Tibial nerve (tissue), 4 donors: ENCODE results near the gene CREB1. TPM values are rescaled to one million over a fixed set of nuclear protein-coding genes. Genes with fewer than 3 reads are reported as not detected.

ENCODE experiments used
- DNase-seq, 2 donors: peaks; one replicate each; pipeline ENCODE4 v3.0.0-alpha.2; 2019; ENCODE audit warnings: low spot score in 2 of 2
- H3K27ac ChIP-seq, 4 donors: fragments of 200-600 bp; sonication (generic) in 3 of 4; one replicate each; pipeline ENCODE4 v1.5.1; 2017 to 2019; ENCODE audit warnings: mild to moderate bottlenecking in 1 of 4
- H3K27me3 ChIP-seq, 2 donors: fragments of 200-600 bp; sonication (generic) in 1 of 2; one replicate each; pipeline versions ENCODE4 v1.5.1 to v1.6.0; 2017 to 2019
- H3K36me3 ChIP-seq, 3 donors: fragments of 200-600 bp; sonication (generic); one replicate each; pipeline ENCODE4 v1.5.1; 2018 to 2019
- H3K4me1 ChIP-seq, 4 donors: fragments of 200-600 bp; sonication (generic) in 3 of 4; one replicate each; pipeline ENCODE4 v1.5.1; 2017 to 2019
- H3K4me3 ChIP-seq, 4 donors: fragments of 200-600 bp; sonication (generic) in 3 of 4; one replicate each; pipeline ENCODE4 v1.5.1; 2017 to 2019; ENCODE audit warnings: mild to moderate bottlenecking in 1 of 4, moderate library complexity in 1 of 4
- H3K9me3 ChIP-seq, 4 donors: fragments of 200-600 bp; sonication (generic) in 3 of 4; one replicate each; pipeline ENCODE4 v1.5.1; 2017 to 2019
- EP300 ChIP-seq, 2 donors: sonication (generic); formaldehyde crosslinking; IDR thresholded peaks; one replicate each; pipeline ENCODE4 v1.6.1; 2017; ENCODE audit warnings: antibody characterized with exemption in 2 of 2, mild to moderate bottlenecking in 1 of 2
- POLR2A ChIP-seq, 2 donors: fragments of 450-650 bp; IDR thresholded peaks; one replicate each; pipeline ENCODE4 v1.6.1; 2017; ENCODE audit warnings: antibody characterized with exemption in 2 of 2, mild to moderate bottlenecking in 2 of 2, moderate library complexity in 2 of 2
- WGBS, 2 donors: methylation state at CpG; one replicate each; pipeline ENCODE4 v1.1.5; 2018; 5-methylcytosine and 5-hydroxymethylcytosine counted together
- total RNA-seq, 4 donors: library from RNA; depleted of rRNA; stranded (reverse); fragments of >200 nt; gene quantifications; one replicate each; pipeline ENCODE4 v1.1.0, GENCODE V29; 2016
- TF ChIP-seq, protein P1 (sequence below), 5 experiments: fragments of 200-600 bp in 3 of 5; fragments of 450-650 bp in 2 of 5; sonication (generic) in 3 of 5; IDR thresholded peaks; one replicate each; pipeline ENCODE4 v1.5.1; 2016 to 2019; ENCODE audit warnings: antibody characterized with exemption in 5 of 5, mild to moderate bottlenecking in 3 of 5, moderate library complexity in 2 of 5

Gene CREB1
- total RNA-seq, 4 donors from 2014 or later, result 28.9 to 67.7 (median 34.0) TPM

DNA sequence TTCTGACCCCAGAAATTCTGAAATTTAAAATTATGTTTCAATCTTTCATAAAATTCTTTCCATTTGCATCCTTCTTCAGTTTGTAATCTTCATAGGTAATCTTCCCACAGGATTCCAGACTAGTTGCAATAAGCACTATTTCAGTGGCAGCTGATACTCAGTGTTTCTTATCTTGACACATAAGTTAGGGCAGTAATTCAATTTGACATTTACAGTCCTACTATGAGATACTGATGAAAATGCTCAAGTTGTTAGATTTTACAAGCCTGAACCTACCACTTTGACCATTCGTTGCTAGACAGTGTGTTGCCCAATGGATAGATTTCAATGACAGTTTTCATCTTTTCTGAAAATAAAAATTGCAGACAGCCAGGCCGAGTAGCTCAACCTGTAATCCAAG is 85.1 kb downstream of the CREB1 start:
- Histone ChIP-seq H3K9me3 (no peaks in the 10 kb centered on the region), H3K36me3 (peaks cover 0 to 29% (median 0%) of the 10 kb centered on the region in 3 donors), H3K27ac (no peak overlapping the region), H3K4me1 (peaks cover 0 to 15% (median 3%) of the 10 kb centered on the region in 4 donors), H3K27me3 (no peaks in the 10 kb centered on the region), H3K4me3 (no peak overlapping the region)
- 94 to 98% methylated on average over 2 of the region's 2 CpGs for WGBS, 2 donors
- TF ChIP-seq, protein P1, sequence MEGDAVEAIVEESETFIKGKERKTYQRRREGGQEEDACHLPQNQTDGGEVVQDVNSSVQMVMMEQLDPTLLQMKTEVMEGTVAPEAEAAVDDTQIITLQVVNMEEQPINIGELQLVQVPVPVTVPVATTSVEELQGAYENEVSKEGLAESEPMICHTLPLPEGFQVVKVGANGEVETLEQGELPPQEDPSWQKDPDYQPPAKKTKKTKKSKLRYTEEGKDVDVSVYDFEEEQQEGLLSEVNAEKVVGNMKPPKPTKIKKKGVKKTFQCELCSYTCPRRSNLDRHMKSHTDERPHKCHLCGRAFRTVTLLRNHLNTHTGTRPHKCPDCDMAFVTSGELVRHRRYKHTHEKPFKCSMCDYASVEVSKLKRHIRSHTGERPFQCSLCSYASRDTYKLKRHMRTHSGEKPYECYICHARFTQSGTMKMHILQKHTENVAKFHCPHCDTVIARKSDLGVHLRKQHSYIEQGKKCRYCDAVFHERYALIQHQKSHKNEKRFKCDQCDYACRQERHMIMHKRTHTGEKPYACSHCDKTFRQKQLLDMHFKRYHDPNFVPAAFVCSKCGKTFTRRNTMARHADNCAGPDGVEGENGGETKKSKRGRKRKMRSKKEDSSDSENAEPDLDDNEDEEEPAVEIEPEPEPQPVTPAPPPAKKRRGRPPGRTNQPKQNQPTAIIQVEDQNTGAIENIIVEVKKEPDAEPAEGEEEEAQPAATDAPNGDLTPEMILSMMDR (IDR thresholded peaks at IDR 0.05), result no peak
- TF ChIP-seq EP300 (IDR thresholded peaks at IDR 0.05) (no peak), POLR2A (IDR thresholded peaks at IDR 0.05) (no peak)
- no peak for DNase-seq

DNA sequence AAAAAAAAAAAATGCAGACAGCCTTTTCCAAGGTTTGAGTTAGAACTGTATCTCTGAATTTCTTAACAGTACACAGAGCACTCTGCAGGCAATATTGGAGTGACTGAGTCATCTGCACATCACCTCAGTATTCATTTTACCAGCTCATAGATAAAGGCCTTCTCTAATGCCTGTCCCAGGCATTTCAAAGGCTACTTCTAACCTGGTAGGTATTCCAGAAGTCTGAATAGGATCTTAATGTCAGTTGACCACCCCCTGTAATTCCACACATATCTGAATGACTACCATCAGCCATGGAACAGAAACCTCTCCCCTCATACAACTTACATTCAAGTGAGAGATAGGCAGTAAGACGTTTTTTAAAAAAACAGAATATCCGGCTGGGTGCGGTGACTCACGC is 86.4 kb downstream of the CREB1 start:
- WGBS, 2 donors, result 80 to 90% methylated on average over 4 of the region's 4 CpGs
- Histone ChIP-seq H3K4me3 (no peak overlapping the region), H3K36me3 (peaks cover 0 to 29% (median 0%) of the 10 kb centered on the region in 3 donors), H3K9me3 (no peaks in the 10 kb centered on the region), H3K27me3 (no peaks in the 10 kb centered on the region), H3K27ac (peak overlapping the region in 2 of 4 donors; percentile 59 to 69), H3K4me1 (peaks cover 0 to 15% (median 3%) of the 10 kb centered on the region in 4 donors)
- no peak for DNase-seq
- TF ChIP-seq POLR2A (IDR thresholded peaks at IDR 0.05) (no peak), EP300 (IDR thresholded peaks at IDR 0.05) (no peak)
- TF ChIP-seq, protein P1 (IDR thresholded peaks at IDR 0.05), result no peak

DNA sequence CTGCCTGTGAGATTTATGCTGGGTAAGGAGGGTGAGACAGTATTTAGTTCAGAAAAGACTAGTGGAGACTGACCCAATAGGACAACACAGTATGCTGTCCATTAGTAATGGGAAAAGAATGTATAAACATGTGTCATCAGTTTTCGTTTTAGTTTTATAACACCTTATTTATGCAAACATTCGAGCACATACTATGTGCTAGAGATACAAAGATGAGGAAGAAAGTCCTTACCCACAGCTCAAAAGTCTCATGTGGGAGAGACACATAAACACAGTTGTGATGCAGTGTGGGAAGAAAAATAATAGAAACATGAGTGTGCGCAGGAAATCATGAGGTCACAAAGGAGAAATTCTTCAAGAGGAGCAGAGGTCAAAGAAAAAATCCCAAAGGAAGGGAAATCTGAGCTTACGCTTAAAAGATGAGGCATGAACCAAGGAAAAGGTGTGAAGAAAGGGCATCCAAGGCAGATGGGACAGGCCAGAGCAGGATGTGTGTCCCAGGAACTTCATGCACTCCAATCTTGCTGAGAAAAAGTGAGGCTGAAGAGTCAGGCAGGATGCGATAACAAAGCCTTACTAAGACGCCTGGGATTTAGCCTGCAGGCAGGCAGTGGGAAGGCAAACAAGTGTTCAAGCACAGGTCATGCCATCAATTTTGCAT is 87.4 kb downstream of the CREB1 start:
- peak overlapping the region in 2 of 4 donors; percentile 59 to 69 for H3K27ac ChIP-seq
- no peaks in the 10 kb centered on the region for H3K9me3 ChIP-seq
- no peaks in the 10 kb centered on the region for H3K27me3 ChIP-seq
- DNase-seq, result no peak
- peak; percentile 28 to 68 for TF ChIP-seq EP300 (IDR thresholded peaks at IDR 0.05)
- TF ChIP-seq, protein P1 (IDR thresholded peaks at IDR 0.05), result no peak
- H3K4me1 ChIP-seq, result peaks cover 0 to 15% (median 3%) of the 10 kb centered on the region in 4 donors
- 44 to 50% methylated on average over 6 of the region's 6 CpGs for WGBS, 2 donors
- H3K36me3 ChIP-seq, result peaks cover 0 to 32% (median 0%) of the 10 kb centered on the region in 3 donors
- no peak overlapping the region for H3K4me3 ChIP-seq

DNA sequence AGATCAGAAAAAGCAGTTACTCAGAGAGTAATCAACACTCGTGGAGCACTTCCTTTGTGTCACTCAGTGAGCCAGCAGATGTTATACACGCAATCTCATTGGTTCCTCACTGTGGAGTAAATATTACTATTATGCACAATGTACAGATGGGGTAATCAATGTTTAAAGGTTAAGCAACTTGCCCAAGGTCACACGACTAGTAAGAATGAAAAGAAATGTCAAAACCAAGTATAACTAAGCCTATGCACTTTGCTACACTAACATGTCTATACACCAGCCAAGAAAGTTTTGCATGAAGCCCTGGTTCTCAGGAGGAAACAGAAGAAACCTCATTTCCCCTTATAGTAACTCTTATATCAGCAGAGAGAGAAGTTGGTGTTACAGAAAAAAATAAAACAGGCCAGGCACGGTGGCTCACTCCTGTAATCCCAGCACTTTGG is 90.0 kb downstream of the CREB1 start:
- no peaks in the 10 kb centered on the region for H3K9me3 ChIP-seq
- peaks cover 0 to 29% (median 0%) of the 10 kb centered on the region in 3 donors for H3K36me3 ChIP-seq
- H3K4me3 ChIP-seq, result no peak overlapping the region
- H3K27ac ChIP-seq, result peak overlapping the region in 1 of 4 donors; percentile 8
- WGBS, 2 donors, result 58 to 63% methylated on average over 4 of the region's 4 CpGs
- DNase-seq, result no peak
- no peaks in the 10 kb centered on the region for H3K27me3 ChIP-seq
- H3K4me1 ChIP-seq, result peaks cover 0 to 34% (median 13%) of the 10 kb centered on the region in 4 donors
- TF ChIP-seq, protein P1 (IDR thresholded peaks at IDR 0.05), result no peak
- peak in 1 of 2 donors; percentile 19 for TF ChIP-seq EP300 (IDR thresholded peaks at IDR 0.05)

DNA sequence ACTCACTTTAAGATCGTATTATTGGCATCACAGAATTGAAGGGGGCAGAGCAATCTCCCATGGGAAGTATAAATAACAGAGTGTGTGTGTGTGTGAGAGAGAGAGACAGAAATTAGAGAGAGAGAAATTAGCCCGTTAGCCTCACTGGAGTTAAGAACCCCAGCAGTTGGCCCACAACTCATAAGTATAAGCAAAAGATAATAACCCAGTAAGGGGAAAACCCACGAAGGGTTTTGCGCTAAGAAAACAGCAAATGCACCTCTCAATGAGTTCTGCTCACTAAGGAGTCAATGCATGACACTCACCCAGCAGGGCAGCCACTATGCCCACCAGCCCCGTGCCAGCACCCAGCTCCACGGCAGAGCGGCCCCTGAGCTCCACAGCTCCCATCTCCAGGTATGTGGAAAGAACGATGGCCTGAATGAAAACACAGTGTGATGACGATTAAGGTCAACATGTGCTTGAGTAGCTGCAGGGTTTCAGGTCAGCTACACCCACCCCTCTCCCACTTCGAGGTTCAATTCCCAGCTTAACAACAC is 91.8 kb downstream of the CREB1 start:
- Histone ChIP-seq H3K9me3 (no peaks in the 10 kb centered on the region), H3K27ac (no peak overlapping the region), H3K27me3 (no peaks in the 10 kb centered on the region), H3K4me1 (peaks cover 0 to 41% (median 14%) of the 10 kb centered on the region in 4 donors), H3K4me3 (no peak overlapping the region), H3K36me3 (peaks cover 0 to 17% (median 0%) of the 10 kb centered on the region in 3 donors)
- WGBS, 2 donors, result 79 to 81% methylated on average over 10 of the region's 10 CpGs
- no peak for TF ChIP-seq POLR2A (IDR thresholded peaks at IDR 0.05)
- TF ChIP-seq EP300 (IDR thresholded peaks at IDR 0.05), result no peak
- TF ChIP-seq, protein P1 (IDR thresholded peaks at IDR 0.05), result no peak
- DNase-seq, result no peak
